ENCODE results near the gene TOP2A.
A peak's percentile ranks its signal among the peaks of the same experiment; 100 is the strongest.

TOP2A gene, protein sequence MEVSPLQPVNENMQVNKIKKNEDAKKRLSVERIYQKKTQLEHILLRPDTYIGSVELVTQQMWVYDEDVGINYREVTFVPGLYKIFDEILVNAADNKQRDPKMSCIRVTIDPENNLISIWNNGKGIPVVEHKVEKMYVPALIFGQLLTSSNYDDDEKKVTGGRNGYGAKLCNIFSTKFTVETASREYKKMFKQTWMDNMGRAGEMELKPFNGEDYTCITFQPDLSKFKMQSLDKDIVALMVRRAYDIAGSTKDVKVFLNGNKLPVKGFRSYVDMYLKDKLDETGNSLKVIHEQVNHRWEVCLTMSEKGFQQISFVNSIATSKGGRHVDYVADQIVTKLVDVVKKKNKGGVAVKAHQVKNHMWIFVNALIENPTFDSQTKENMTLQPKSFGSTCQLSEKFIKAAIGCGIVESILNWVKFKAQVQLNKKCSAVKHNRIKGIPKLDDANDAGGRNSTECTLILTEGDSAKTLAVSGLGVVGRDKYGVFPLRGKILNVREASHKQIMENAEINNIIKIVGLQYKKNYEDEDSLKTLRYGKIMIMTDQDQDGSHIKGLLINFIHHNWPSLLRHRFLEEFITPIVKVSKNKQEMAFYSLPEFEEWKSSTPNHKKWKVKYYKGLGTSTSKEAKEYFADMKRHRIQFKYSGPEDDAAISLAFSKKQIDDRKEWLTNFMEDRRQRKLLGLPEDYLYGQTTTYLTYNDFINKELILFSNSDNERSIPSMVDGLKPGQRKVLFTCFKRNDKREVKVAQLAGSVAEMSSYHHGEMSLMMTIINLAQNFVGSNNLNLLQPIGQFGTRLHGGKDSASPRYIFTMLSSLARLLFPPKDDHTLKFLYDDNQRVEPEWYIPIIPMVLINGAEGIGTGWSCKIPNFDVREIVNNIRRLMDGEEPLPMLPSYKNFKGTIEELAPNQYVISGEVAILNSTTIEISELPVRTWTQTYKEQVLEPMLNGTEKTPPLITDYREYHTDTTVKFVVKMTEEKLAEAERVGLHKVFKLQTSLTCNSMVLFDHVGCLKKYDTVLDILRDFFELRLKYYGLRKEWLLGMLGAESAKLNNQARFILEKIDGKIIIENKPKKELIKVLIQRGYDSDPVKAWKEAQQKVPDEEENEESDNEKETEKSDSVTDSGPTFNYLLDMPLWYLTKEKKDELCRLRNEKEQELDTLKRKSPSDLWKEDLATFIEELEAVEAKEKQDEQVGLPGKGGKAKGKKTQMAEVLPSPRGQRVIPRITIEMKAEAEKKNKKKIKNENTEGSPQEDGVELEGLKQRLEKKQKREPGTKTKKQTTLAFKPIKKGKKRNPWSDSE (N-terminal part only)

GRCh38 chr17:40417609-40418427 lies at the start of gene TOP2A:
Gene TOP2A (minus strand): TSS chr17:40417896. CDS start chr17:40417791, 105 bp downstream.
- peak; percentile 99 for DNase-seq (ENCODE audit: low read depth, low spot score)

GRCh38 chr17:40467281-40467867 lies 49.7 kb upstream of the TOP2A start:
- DNase-seq (ENCODE audit: low read depth, low spot score) = no peak

- no peak for DNase-seq (ENCODE audit: low read depth, low spot score)
Measured at GRCh38 chr17:40466298-40466971, 48.7 kb upstream of the TOP2A start.

DNA sequence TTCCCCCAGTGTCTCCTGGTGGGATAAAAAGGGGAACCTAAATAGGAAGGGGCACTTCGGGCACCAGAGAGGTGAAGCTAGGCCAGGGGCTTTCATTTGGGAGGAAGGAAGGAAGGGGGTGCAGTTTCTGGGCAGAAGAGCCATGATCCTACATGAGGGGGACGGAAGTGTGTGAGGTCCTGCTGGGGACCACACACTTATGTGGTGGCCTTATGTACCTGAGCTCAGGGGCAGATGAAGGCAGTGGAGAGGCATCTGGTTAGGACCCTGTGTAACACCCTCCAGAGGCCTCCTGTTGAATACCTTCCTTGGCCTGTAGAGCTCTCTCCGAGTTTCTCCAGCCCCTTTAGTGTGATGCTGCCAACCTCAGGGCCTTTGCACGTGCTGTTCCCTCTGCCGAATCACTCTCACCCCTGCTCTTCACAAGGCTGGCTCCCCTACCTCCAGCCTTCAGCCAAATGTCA lies 46.7 kb upstream of the TOP2A start:
- DNase-seq (ENCODE audit: low read depth, low spot score) = no peak

GRCh38 chr17:40463122-40463550 lies 45.4 kb upstream of the TOP2A start:
- no peak for DNase-seq (ENCODE audit: low read depth, low spot score)

- DNase-seq (ENCODE audit: low read depth, low spot score) = no peak
Measured at GRCh38 chr17:40462343-40463121, 44.8 kb upstream of the TOP2A start.

- no peak for DNase-seq (ENCODE audit: low read depth, low spot score)
Measured at GRCh38 chr17:40461732-40462342, 44.1 kb upstream of the TOP2A start.

DNA sequence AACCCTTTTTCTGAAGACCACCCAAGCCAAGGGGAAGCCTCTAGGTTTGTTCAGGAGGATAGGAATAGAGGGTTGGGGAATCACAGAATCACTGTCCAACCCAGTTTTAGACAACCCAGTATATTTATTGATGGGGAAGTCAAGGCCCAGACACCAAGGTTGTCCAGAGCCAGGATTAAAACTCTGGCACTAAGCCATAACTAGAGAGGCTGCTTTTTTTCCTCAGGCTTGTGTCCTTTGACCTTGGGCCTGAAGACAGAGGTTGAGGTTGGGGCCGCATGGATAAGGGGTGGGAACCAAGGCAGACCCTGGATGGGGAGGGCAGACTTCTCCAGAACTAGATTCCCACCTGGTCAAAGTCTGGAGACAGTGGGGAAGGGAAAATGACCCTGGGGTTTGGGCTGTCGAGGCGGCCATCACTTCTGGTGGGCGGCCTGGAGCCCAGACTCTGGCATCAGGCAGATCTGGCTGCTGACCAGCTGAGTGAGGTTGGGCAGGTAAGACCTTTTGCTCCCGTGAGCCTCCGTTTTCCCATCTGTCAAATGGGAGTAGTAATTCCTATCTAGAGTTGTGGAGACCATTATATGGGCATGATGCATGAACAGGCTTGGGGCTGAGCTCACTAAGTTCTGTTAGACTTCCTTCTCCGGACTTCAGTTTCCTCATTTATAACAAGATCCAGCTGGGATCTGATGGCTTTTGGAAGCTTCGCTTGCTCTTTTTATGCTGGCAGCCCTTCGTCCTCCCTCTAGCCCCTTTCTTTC lies 43.5 kb upstream of the TOP2A start:
- no peak for DNase-seq (ENCODE audit: low read depth, low spot score)

DNA sequence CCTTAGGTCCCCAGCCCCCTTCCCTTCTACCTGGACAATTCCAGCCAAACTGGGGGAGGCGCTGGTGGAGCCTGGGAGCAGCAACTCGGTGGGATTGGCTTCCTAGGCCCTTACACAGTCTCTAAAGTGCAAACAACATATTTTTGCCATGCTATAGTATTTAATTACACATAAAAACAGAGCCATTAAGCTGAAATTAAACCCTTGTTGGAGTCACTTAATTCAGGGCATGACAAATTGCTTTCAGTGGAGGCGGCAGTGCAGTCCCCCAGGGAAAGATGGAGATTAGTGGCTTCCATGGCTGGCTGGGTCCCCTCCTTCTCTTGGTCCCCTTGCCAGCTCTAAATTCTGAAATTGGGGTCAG lies 42.9 kb upstream of the TOP2A start:
- no peak for DNase-seq (ENCODE audit: low read depth, low spot score)

GRCh38 chr17:40459636-40460603 lies 42.2 kb upstream of the TOP2A start:
- DNase-seq (ENCODE audit: low read depth, low spot score) = no peak

DNA sequence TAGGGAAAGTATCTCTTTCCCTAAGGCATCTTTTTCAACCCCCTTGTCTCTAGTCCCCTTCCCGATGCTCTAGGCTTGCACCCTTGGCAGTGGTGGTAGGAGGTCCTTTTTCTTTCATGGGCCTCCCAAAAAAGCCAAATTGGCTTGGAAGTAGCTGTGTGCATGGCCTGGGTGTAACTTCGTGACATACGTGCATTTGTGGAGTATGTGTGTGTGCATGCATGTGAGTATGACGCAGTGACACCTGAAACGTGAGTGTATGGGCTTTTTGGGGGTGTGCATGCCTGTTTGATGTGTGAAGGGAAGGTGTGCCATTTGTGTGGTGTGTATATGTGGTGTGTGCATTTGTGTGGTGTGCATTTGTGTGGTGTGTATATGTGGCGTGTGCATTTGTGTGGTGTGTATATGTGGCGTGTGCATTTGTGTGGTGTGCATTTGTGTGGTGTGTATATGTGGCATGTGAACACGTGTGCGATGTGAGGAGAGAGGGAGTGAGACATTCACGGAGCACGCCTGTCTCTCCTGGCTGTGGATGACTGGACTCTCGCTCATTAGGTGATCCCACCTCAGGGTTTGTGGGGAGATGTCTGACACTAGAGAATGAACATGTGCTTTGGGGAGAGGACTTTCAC lies 41.3 kb upstream of the TOP2A start:
- DNase-seq (ENCODE audit: low read depth, low spot score) = no peak

- no peak for DNase-seq (ENCODE audit: low read depth, low spot score)
Measured at GRCh38 chr17:40457964-40458791, 40.5 kb upstream of the TOP2A start.

- no peak for DNase-seq (ENCODE audit: low read depth, low spot score)
Measured at GRCh38 chr17:40457369-40457768, 39.7 kb upstream of the TOP2A start.

DNA sequence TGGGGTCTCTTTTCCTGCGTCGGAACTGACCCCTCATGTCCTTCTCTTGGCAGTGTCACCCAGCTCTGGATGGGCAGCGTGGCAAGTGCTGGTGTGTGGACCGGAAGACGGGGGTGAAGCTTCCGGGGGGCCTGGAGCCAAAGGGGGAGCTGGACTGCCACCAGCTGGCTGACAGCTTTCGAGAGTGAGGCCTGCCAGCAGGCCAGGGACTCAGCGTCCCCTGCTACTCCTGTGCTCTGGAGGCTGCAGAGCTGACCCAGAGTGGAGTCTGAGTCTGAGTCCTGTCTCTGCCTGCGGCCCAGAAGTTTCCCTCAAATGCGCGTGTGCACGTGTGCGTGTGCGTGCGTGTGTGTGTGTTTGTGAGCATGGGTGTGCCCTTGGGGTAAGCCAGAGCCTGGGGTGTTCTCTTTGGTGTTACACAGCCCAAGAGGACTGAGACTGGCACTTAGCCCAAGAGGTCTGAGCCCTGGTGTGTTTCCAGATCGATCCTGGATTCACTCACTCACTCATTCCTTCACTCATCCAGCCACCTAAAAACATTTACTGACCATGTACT lies 38.8 kb upstream of the TOP2A start:
- DNase-seq (ENCODE audit: low read depth, low spot score) = no peak

GRCh38 chr17:40454613-40454995 lies 36.9 kb upstream of the TOP2A start:
- DNase-seq (ENCODE audit: low read depth, low spot score) = no peak

All from iPS DF 19.7 (cell line).